Vagina (tissue), 2 donors: ENCODE measurements around the gene WDR4.

Experiments
- CTCF ChIP-seq, 3 experiments: fragments of 450-650 bp in 2 of 3; fragments of 200-600 bp in 1 of 3; sonication (generic) in 1 of 3; IDR thresholded peaks; one replicate each; pipeline ENCODE4 v1.5.1; 2017 to 2019; ENCODE audit warnings: antibody characterized with exemption in 3 of 3, mild to moderate bottlenecking in 2 of 3, moderate library complexity in 2 of 3
- POLR2A ChIP-seq, 2 donors: fragments of 450-650 bp; IDR thresholded peaks; one replicate each; pipeline ENCODE4 v1.6.1; 2017; ENCODE audit warnings: antibody characterized with exemption in 2 of 2, mild to moderate bottlenecking in 2 of 2, moderate library complexity in 2 of 2
- POLR2AphosphoS5 ChIP-seq, 2 donors: sonication (generic); formaldehyde crosslinking; IDR thresholded peaks; one replicate each; pipeline ENCODE4 v1.9.0; 2017; ENCODE audit warnings: antibody characterized with exemption in 2 of 2, mild to moderate bottlenecking in 2 of 2, low read depth in 1 of 2; ENCODE audit not compliant: insufficient read depth in 1 of 2

- no peak for TF ChIP-seq POLR2A (IDR thresholded peaks at IDR 0.05)
- no peak for TF ChIP-seq CTCF (IDR thresholded peaks at IDR 0.05)
- TF ChIP-seq POLR2AphosphoS5 (IDR thresholded peaks at IDR 0.05; ENCODE audit: insufficient read depth in 1 of 2, low read depth in 1 of 2), result no peak
Observed at GRCh38 chr21:42827588-42827987, 51.8 kb downstream of the WDR4 start.
